GM21825 (cell line): ENCODE data around the gene MLLT6.

Source experiments
- ATAC-seq: cut with Tn5 transposase; IDR thresholded peaks from one replicate; pipeline ENCODE4 v1.9.1; 2021; ENCODE audit warnings: mild to moderate bottlenecking, moderate library complexity; ENCODE audit not compliant: unreplicated experiment

The MLLT6 gene

GRCh38 chr17:38706505-38707216, 1.6 kb downstream of the MLLT6 start:
- no peak for ATAC-seq

GRCh38 chr17:38707678-38708351, 2.7 kb downstream of the MLLT6 start:
- no peak for ATAC-seq

GRCh38 chr17:38709104-38709820, 4.2 kb downstream of the MLLT6 start:
- ATAC-seq, result no peak

- ATAC-seq, result no peak
These were observed 5.0 kb downstream of the MLLT6 start for GRCh38 chr17:38709864-38710603.

GRCh38 chr17:38710604-38710962, 5.5 kb downstream of the MLLT6 start:
- no peak for ATAC-seq

GRCh38 chr17:38710985-38711384, 5.9 kb downstream of the MLLT6 start:
- ATAC-seq, result no peak

GRCh38 chr17:38711792-38712571, 6.9 kb downstream of the MLLT6 start:
- ATAC-seq, result no peak

GRCh38 chr17:38712593-38712992, 7.5 kb downstream of the MLLT6 start:
- no peak for ATAC-seq

- ATAC-seq, result no peak
These were observed 8.5 kb downstream of the MLLT6 start for GRCh38 chr17:38713456-38714075.

GRCh38 chr17:38715216-38715943, 10.3 kb downstream of the MLLT6 start:
- ATAC-seq, result no peak

- ATAC-seq, result no peak
These were observed 11.4 kb downstream of the MLLT6 start for GRCh38 chr17:38716368-38717005.

GRCh38 chr17:38717139-38717745, 12.2 kb downstream of the MLLT6 start:
- no peak for ATAC-seq

- no peak for ATAC-seq
These were observed 14.3 kb downstream of the MLLT6 start for GRCh38 chr17:38719289-38719942.

GRCh38 chr17:38719943-38720641, 15.0 kb downstream of the MLLT6 start:
- ATAC-seq, result no peak

GRCh38 chr17:38720941-38721340, 15.9 kb downstream of the MLLT6 start:
- ATAC-seq, result no peak

- ATAC-seq, result no peak
These were observed 16.7 kb downstream of the MLLT6 start for GRCh38 chr17:38721802-38722201.

GRCh38 chr17:38724337-38724988, 19.4 kb downstream of the MLLT6 start:
- no peak for ATAC-seq
